Breast epithelium (tissue), 3 donors: ENCODE measurements around the gene CD163.

ENCODE experiments used
- POLR2A ChIP-seq: fragments of 450-650 bp; IDR thresholded peaks from one replicate; pipeline ENCODE4 v1.6.1; 2016; ENCODE audit warnings: antibody characterized with exemption, mild to moderate bottlenecking, moderate library complexity
- TF ChIP-seq, protein P1 (sequence below), 3 donors: fragments of 450-650 bp; IDR thresholded peaks; one replicate each; pipeline ENCODE4 v1.5.1; 2016 to 2017; ENCODE audit warnings: antibody characterized with exemption in 3 of 3, mild to moderate bottlenecking in 3 of 3, moderate library complexity in 3 of 3

DNA sequence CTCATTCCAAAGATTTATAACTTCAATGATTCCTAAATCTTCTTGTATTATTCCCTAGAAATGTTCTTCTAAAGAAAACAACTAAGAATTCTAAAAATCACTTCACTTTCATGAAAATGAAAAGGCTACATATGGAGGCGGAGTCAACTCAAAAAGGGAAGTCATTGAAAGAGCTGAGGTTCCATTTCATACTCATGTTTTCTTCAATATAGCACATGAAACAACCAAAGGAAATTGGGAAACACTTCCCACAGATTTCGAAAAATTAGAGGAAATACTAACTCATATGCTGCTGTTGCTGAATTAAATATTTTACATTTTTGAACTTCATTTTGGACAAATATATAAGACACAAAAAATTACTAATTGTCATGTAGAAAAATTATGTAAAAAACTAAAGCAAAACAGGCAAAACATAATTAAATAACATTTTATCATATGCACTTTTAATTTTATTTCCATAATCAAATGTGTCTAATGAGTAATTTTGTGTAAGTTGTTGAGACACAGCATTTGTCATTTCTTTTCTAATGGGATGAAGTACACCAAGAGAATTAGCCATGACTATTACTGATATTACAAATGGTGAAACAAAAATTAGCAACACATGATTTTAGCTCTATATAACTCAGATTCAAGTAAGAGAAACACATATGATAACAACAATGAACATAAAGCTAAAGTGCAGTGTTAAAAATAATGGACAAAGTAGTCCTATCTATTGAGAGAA is at the start of gene CD163:
- no peak for TF ChIP-seq POLR2A
- TF ChIP-seq, protein P1, sequence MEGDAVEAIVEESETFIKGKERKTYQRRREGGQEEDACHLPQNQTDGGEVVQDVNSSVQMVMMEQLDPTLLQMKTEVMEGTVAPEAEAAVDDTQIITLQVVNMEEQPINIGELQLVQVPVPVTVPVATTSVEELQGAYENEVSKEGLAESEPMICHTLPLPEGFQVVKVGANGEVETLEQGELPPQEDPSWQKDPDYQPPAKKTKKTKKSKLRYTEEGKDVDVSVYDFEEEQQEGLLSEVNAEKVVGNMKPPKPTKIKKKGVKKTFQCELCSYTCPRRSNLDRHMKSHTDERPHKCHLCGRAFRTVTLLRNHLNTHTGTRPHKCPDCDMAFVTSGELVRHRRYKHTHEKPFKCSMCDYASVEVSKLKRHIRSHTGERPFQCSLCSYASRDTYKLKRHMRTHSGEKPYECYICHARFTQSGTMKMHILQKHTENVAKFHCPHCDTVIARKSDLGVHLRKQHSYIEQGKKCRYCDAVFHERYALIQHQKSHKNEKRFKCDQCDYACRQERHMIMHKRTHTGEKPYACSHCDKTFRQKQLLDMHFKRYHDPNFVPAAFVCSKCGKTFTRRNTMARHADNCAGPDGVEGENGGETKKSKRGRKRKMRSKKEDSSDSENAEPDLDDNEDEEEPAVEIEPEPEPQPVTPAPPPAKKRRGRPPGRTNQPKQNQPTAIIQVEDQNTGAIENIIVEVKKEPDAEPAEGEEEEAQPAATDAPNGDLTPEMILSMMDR (IDR thresholded peaks at IDR 0.05) = no peak
